AG08396 (cell line): Measurements from ENCODE around the gene PAX1.
A peak's percentile ranks its signal among the peaks of the same experiment; 100 is the strongest.

Experiments used
- DNase-seq: peaks from one replicate; pipeline ENCODE4 v3.0.0; 2012; ENCODE audit warnings: low spot score, mixed read lengths

Gene PAX1

GRCh38 chr20:21705575-21706260, at the start of gene PAX1:
TSS of gene PAX1 (plus strand) at chr20:21705664. CDS start at chr20:21705713, 49 bp downstream.
- DNase-seq: no peak

DNA sequence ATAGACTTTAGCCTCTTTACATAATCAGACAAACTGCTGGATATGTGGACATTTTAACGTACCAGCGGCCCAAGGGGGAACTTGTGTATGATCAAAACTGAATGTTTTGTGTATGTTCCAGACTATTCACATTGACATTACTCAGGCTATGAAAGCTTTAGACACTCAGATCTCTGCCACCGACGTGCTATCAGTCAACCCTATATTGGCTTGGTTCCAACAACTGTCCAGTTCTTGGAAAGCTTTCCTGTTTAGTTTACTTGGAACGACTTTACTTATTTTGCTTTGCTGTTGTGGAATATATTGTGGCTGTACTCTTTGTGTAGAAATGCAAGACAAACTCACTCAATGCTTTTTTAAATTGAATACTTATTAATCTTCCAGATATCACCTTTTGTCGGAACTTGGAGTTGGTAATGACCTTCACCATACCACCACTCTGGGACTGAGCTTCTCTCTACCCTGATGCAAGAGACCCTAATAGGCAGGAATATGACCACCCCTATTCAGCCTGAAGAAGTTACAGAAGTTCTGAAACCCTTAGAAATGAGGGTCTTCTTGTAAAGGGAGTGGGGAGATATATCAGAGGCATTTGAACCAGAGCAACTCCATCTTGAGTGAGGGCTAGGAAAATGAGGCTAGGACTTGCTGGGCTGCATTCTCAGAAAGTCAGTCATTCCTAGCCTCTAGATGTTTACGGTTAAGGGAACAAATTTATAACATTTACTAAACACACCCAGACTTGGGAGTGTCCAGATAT, 49.0 kb upstream of the PAX1 start:
- no peak for DNase-seq

DNA sequence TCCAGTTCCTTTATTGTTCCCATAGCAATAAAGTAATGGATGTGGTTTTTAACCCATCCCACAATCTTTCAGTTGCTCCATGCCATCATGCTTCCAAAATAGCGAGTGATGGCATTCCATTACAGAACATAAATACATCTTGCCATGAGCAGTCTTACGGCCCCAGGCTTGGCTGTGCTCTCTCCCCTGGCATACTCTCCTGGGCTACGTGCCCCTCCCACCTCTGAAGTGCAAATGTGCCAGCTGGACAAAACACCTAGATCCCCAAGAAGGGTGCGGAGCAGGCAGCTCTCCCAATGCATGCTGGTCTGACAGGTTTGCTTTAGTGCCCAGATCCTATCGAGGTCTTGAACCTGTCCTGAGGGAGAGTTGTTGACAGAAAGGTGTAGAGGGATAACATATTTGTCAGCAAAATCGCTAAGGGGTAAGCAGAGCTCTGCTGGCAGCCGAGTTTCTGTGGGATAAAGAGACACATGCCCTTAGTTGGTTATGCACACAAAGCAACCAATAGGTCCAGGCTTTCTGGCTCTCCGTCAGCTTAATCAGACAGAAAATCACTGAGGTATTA, 43.9 kb upstream of the PAX1 start:
- DNase-seq: no peak

DNA sequence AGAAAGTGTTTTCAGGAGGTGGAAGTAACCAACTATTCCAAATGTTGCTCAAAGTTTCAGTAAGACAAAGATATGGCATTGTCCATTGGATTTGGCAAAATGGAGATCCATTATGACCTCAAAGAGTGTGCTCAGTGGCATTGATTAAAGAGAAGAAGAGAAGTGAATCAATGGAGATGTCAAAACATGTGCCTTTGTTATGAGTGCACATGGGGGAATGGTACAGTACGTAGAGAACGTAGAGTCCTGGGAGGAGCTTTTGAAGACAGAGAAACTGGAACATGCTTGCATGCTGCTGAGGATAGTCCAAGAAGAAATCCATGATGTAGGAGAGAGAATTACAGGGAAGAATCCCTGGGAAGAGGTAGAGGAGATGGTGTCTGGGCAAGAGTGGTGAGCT, 42.0 kb upstream of the PAX1 start:
- no peak for DNase-seq

- no peak for DNase-seq
Measured at GRCh38 chr20:21665687-21666446, 39.6 kb upstream of the PAX1 start.

- no peak for DNase-seq
Measured at GRCh38 chr20:21670126-21670525, 35.3 kb upstream of the PAX1 start.

- DNase-seq: no peak
Measured at GRCh38 chr20:21670981-21671380, 34.5 kb upstream of the PAX1 start.

- DNase-seq: no peak
Measured at GRCh38 chr20:21677261-21677660, 28.2 kb upstream of the PAX1 start.

GRCh38 chr20:21677781-21678180, 27.7 kb upstream of the PAX1 start:
- no peak for DNase-seq

DNA sequence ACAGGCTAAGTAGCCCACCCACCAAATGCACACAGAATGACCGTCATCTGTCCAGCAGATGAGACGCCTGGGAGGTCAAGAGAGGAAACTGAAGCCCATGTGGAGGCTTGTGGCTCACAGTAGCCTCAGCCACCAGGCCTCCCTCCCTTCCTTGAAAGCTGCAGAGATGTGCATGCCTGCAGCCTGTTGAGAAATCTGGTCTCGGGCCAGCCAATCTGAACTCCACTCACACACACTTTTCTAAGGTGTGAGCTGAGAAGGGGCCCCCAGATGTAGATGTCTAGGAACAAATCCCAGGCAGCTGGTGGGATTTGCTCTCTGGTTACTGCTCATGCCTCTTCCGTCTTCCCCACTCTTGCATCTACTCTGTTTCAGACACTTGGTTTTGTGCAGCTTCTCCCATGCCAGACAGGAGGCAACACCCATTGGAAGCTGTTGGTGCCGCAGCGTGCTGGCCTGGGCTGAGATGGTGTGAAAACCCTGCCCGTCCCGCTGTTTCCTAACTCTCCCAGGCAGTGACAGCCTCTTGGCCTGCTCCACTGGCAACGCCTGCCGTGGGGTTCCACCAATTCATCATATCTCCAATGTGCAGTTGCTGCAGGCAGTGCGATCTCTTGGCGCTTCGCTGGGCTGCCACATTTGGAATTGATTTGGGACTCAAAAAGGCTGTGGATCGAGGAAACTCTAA, 24.1 kb upstream of the PAX1 start:
- no peak for DNase-seq

- DNase-seq: no peak
Measured at GRCh38 chr20:21681922-21682318, 23.5 kb upstream of the PAX1 start.

GRCh38 chr20:21682521-21682954, 22.9 kb upstream of the PAX1 start:
- DNase-seq: no peak

DNA sequence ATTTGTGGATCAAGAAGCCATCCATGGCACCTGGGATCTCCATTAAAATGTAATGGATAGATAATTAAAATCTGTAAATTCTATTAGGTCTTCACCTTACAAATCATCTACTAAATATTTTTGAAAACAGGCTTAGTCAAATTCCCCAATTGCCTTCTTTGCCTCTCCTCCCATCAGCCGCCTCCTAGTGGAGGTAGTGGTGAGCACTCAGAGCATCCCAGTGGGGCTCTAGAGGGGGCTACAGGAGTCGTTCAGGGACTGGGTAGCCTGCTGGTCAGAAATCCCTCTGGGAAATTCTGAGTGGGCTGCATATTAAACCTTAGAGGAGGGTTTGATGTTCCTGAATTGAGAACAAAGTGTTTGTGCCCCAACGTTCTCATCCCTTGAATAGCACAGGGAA, 20.8 kb upstream of the PAX1 start:
- no peak for DNase-seq

GRCh38 chr20:21685981-21686380, 19.5 kb upstream of the PAX1 start:
- DNase-seq: no peak

GRCh38 chr20:21693322-21693721, 12.1 kb upstream of the PAX1 start:
- DNase-seq: no peak

- no peak for DNase-seq
Measured at GRCh38 chr20:21698494-21699215, 6.8 kb upstream of the PAX1 start.

DNA sequence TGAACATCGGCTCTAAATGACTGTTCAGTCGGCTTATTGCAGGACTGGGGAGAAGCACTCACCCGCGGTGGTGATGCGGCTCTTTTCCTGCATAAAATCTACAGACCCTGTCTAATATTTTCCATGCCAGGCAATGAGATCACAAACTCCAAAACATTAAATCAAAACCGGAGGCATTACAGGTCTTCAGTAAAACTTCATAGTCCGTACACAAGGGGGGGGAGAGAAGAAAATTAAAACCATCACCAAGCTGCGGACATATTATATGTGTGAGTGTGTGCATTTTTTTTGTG, 6.3 kb upstream of the PAX1 start:
- DNase-seq: no peak

GRCh38 chr20:21701171-21701876, 4.1 kb upstream of the PAX1 start:
- no peak for DNase-seq

DNA sequence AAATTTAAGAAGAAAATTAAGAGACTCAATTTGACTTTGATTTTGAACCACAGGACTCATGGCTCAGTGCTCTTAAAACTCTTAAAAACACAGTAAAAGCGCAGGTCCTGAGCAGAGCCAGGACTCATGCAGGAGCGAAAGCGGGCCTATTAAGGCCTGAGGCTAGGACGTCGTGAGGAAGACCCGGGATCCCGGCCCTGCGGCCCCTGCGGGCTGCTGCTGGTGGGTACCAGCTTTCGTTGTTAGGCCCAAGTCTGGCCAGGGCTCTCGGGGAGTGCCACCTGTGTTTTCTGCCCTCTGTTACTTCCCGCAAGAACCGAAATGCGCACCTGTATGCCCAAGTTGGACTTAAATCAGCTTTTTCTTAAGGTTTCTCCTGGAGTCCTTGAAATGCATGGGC, 3.4 kb upstream of the PAX1 start:
- DNase-seq: no peak

GRCh38 chr20:21702553-21703470, 2.7 kb upstream of the PAX1 start:
- peak; percentile 73 for DNase-seq
